ENCODE results near the gene RBM23. TPM values are rescaled to one million over a fixed set of nuclear protein-coding genes. Genes with fewer than 3 reads are reported as not detected.

Gene RBM23
- total and polyA plus RNA-seq, 12 donors: 24.0 to 58.1 (median 34.8) TPM

DNA sequence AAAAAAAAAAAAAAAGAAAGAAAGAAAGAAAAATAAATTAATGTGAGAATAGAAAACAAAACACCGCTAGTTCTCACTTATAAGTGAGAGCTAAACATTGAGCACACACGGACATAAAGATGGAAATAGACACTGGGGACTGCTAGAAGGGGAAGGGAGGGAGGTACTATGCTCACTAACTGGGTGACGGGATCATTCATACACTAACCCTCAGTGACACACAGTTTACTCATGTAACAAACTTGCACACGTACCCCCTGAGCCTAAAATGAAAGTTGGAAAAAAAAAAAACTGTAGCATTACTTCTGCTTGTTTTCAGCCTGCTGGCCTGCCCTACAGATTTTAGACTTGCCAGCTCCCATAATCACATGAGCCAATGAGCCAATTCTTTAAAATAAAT is 20.7 kb upstream of the RBM23 start:
- H3K9me3 ChIP-seq: no peaks in the 10 kb centered on the region
- intact Hi-C loops (cut with DNase I): loop anchor here in 2 of 10 donors (10.0 kb wide), 1 partner anchor 45 kb away; the partner anchor contains the start of gene AJUBA (in 2 of the 2)
- peaks cover 0 to 57% (median 0%) of the 10 kb centered on the region in 9 donors for H3K36me3 ChIP-seq
- DNase-seq (no peak), ATAC-seq (no peak)
- WGBS, 2 donors: 96% methylated on average over 4 of the region's 4 CpGs
- H3K27ac ChIP-seq: no peak overlapping the region
- TF ChIP-seq, protein P1, sequence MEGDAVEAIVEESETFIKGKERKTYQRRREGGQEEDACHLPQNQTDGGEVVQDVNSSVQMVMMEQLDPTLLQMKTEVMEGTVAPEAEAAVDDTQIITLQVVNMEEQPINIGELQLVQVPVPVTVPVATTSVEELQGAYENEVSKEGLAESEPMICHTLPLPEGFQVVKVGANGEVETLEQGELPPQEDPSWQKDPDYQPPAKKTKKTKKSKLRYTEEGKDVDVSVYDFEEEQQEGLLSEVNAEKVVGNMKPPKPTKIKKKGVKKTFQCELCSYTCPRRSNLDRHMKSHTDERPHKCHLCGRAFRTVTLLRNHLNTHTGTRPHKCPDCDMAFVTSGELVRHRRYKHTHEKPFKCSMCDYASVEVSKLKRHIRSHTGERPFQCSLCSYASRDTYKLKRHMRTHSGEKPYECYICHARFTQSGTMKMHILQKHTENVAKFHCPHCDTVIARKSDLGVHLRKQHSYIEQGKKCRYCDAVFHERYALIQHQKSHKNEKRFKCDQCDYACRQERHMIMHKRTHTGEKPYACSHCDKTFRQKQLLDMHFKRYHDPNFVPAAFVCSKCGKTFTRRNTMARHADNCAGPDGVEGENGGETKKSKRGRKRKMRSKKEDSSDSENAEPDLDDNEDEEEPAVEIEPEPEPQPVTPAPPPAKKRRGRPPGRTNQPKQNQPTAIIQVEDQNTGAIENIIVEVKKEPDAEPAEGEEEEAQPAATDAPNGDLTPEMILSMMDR (IDR thresholded peaks at IDR 0.05): no peak
- H3K27me3 ChIP-seq: no peaks in the 10 kb centered on the region
- no peaks in the 10 kb centered on the region for H3K4me1 ChIP-seq
- no peak overlapping the region for H3K4me3 ChIP-seq

DNA sequence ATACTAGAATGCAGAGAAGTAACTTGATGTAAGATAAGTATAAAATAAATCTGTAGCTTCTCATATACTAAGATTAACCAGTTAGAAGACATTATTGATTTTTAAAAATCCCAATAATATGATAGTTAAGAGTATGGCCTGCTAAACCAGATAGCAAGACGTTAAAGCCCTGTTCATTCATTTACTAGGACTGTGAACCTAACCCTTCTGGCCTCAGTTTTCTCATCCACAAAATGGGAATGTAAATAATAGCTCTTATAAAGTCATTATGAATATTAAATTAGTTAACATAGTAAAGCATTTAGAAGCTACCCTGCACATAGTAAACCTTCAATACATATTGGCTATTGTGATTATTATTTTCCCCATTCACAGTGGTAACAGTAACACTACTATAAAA is 16.2 kb upstream of the RBM23 start:
- no peak for DNase-seq
- WGBS, 2 donors: 90 to 94% methylated on average over 1 of the region's 1 CpG
- TF ChIP-seq, protein P1 (IDR thresholded peaks at IDR 0.05): no peak
- intact Hi-C loops (cut with DNase I): loop anchor here in 2 of 10 donors (10.0 kb wide), 1 partner anchor 50 kb away; the partner anchor contains the start of gene AJUBA (in 2 of the 2)
- no peaks in the 10 kb centered on the region for H3K9me3 ChIP-seq
- H3K27me3 ChIP-seq: no peaks in the 10 kb centered on the region
- H3K27ac ChIP-seq: no peak overlapping the region
- ATAC-seq: no peak
- H3K36me3 ChIP-seq: peaks cover 0 to 25% (median 0%) of the 10 kb centered on the region in 9 donors
- H3K4me3 ChIP-seq: no peak overlapping the region
- H3K4me1 ChIP-seq: peaks cover 0 to 7% (median 3%) of the 10 kb centered on the region in 9 donors

DNA sequence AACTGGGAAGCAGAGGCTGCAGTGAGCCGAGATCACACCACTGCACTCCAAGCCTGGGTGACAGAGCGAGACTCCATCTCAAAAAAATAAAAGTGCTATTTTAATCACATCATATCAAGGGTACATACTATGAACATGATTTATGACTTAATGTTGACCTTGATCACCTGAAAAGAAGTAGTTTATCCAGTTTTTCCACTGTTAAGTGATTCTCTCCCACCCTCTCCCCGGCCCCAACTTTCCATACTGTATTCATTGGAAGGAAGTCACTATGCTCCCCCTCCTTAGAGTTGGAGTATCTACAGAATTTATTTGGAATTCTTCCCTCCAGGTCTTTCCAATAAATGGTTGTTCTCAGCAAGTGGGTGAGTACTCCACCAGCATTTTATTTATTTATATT is 13.2 kb upstream of the RBM23 start:
- WGBS, 2 donors: 96 to 99% methylated on average over 3 of the region's 3 CpGs
- H3K27ac ChIP-seq: no peak overlapping the region
- H3K4me1 ChIP-seq: peaks cover 4 to 25% (median 14%) of the 10 kb centered on the region in 9 donors
- H3K4me3 ChIP-seq: no peak overlapping the region
- no peaks in the 10 kb centered on the region for H3K9me3 ChIP-seq
- ATAC-seq (no peak), DNase-seq (no peak)
- H3K27me3 ChIP-seq: no peaks in the 10 kb centered on the region
- intact Hi-C loops (cut with DNase I): loop anchor here in 2 of 10 donors (10.0 kb wide), 1 partner anchor 53 kb away; the partner anchor contains the start of gene AJUBA (in 2 of the 2)
- peaks cover 0 to 16% (median 0%) of the 10 kb centered on the region in 9 donors for H3K36me3 ChIP-seq
- TF ChIP-seq, protein P1 (IDR thresholded peaks at IDR 0.05): no peak

DNA sequence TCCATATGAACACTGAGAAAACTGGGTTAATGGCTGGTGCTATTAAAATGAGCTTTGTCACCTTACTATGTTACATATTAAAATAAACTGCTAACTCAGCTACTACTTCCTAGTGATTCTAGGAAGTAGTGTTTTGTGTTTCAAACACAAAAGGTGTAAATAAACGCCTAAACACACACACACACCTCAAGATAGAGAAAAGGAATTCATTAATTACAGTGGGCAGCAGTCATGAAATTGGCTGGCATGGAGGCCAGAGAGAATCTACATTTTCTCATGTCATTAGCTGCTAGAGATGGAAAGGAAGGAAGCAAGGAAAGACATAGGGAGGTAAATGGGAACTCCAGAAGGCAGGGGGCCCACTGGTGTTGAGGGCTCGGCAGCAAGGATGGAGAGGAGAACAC is 11.0 kb upstream of the RBM23 start:
- Histone ChIP-seq H3K4me1 (peaks cover 4 to 25% (median 14%) of the 10 kb centered on the region in 9 donors), H3K27me3 (no peaks in the 10 kb centered on the region), H3K36me3 (peaks cover 0 to 38% (median 6%) of the 10 kb centered on the region in 9 donors), H3K27ac (peak overlapping the region; percentile 4 to 92 (median 76)), H3K9me3 (no peaks in the 10 kb centered on the region), H3K4me3 (peak overlapping the region; percentile 31 to 98 (median 70))
- intact Hi-C loops (cut with DNase I): loop anchor here in 4 of 10 donors (1.0 to 10.0 kb wide), 4 partner anchors 11 to 55 kb away; partner anchors contain the start of genes AJUBA (in 2 of the 4), RBM23 (in 2 of the 4) and HAUS4 (in 1 of the 4)
- TF ChIP-seq, protein P1 (IDR thresholded peaks at IDR 0.05): no peak
- WGBS, 2 donors: 1 to 2% methylated on average over 2 of the region's 2 CpGs
- ATAC-seq (peak in 3 of 8 donors; percentile 2 to 19 (median 7)), DNase-seq (no peak)
